SK-N-SH (cell line): ENCODE results near the gene GRIP2.

Experiments used
- CTCF ChIP-seq: fragments of 200-600 bp; sonication (generic); IDR thresholded peaks from 2 replicates; pipeline ENCODE4 v1.6.1; 2017; ENCODE audit warnings: antibody characterized with exemption, mild to moderate bottlenecking, moderate library complexity
- FOXM1 ChIP-seq: IDR thresholded peaks from 2 replicates; pipeline ENCODE4 v1.4.0; 2012; ENCODE audit warnings: low read depth, mild to moderate bottlenecking
- MAX ChIP-seq: IDR thresholded peaks from 2 replicates; pipeline ENCODE4 v1.4.0; 2012; ENCODE audit warnings: low read depth
- MXI1 ChIP-seq: IDR thresholded peaks from 2 replicates; pipeline ENCODE4 v1.6.1; 2012; ENCODE audit warnings: mild to moderate bottlenecking, low read depth, low read length, improper control_type of control experiment
- PBX3 ChIP-seq: IDR thresholded peaks from 2 replicates; pipeline ENCODE4; 2012
- POLR2AphosphoS5 ChIP-seq: IDR thresholded peaks from 2 replicates; pipeline ENCODE4 v1.6.1; 2012; ENCODE audit warnings: low read depth, low read length
- RCOR1 ChIP-seq: fragments of 150-350 bp; IDR thresholded peaks from 2 replicates; pipeline ENCODE4 v1.6.1; 2017; ENCODE audit warnings: antibody characterized with exemption, low read length
- REST ChIP-seq: IDR thresholded peaks from 2 replicates; pipeline ENCODE4 v1.6.1; 2012; ENCODE audit warnings: mild to moderate bottlenecking, low read depth, low read length, moderate library complexity
- TEAD4 ChIP-seq: IDR thresholded peaks from 2 replicates; pipeline ENCODE4 v1.4.0; 2012; ENCODE audit warnings: mild to moderate bottlenecking, borderline replicate concordance; ENCODE audit not compliant: insufficient read depth

GRCh38 chr3:14480207-14481017 is 59.7 kb downstream of the GRIP2 start:
- TF ChIP-seq TEAD4 = no peak
- no peak for TF ChIP-seq POLR2AphosphoS5
- no peak for TF ChIP-seq CTCF
- TF ChIP-seq MXI1 = no peak
- TF ChIP-seq REST = no peak
- no peak for TF ChIP-seq RCOR1
- TF ChIP-seq FOXM1 = no peak
- TF ChIP-seq PBX3 = no peak
- no peak for TF ChIP-seq MAX
